BLaER1 (cell line): ENCODE data around the gene SEC14L5.

ENCODE experiments used
- H3K27ac ChIP-seq: shearing (Covaris generic); formaldehyde crosslinking; 2 replicates; pipeline ENCODE4 v1.8.1; 2022
- H3K27me3 ChIP-seq: shearing (Covaris generic); formaldehyde crosslinking; 2 replicates; pipeline ENCODE4 v1.8.1; 2022
- H3K36me3 ChIP-seq: shearing (Covaris generic); formaldehyde crosslinking; 2 replicates; pipeline ENCODE4 v1.8.1; 2022
- H3K4me1 ChIP-seq: shearing (Covaris generic); formaldehyde crosslinking; 2 replicates; pipeline ENCODE4 v1.8.1; 2022
- H3K4me2 ChIP-seq: shearing (Covaris generic); formaldehyde crosslinking; 2 replicates; pipeline ENCODE4 v1.8.1; 2022
- H3K4me3 ChIP-seq: shearing (Covaris generic); formaldehyde crosslinking; 2 replicates; pipeline ENCODE4 v1.8.1; 2022
- H3K9ac ChIP-seq: shearing (Covaris generic); formaldehyde crosslinking; 2 replicates; pipeline ENCODE4 v1.8.1; 2022
- H3K9me3 ChIP-seq: shearing (Covaris generic); formaldehyde crosslinking; 2 replicates; pipeline ENCODE4 v1.8.1; 2022
- H4K20me1 ChIP-seq: shearing (Covaris generic); formaldehyde crosslinking; 2 replicates; pipeline ENCODE4 v1.8.1; 2022
- Cebpa-rat ChIP-seq: shearing (Covaris generic); IDR thresholded peaks from 2 replicates; pipeline ENCODE4 v1.8.1; 2022

SEC14L5 gene

GRCh38 chr16:4980691-4981090 is 22.6 kb downstream of the SEC14L5 start:
- H3K9ac ChIP-seq, result no peak overlapping the region
- peaks cover 10% of the 10 kb centered on the region; the same call in 1 of the 2 replicates for H3K4me1 ChIP-seq
- H4K20me1 ChIP-seq, result no peaks in the 10 kb centered on the region
- H3K4me3 ChIP-seq, result no peak overlapping the region
- no peak overlapping the region for H3K27ac ChIP-seq
- H3K4me2 ChIP-seq, result no peak overlapping the region
- no peaks in the 10 kb centered on the region; the same call in 1 of the 2 replicates for H3K9me3 ChIP-seq
- no peaks in the 10 kb centered on the region for H3K27me3 ChIP-seq
- no peaks in the 10 kb centered on the region for H3K36me3 ChIP-seq
- TF ChIP-seq Cebpa-rat, result no peak

GRCh38 chr16:4981473-4981872 is 23.3 kb downstream of the SEC14L5 start:
- TF ChIP-seq Cebpa-rat, result no peak
- no peaks in the 10 kb centered on the region for H3K27me3 ChIP-seq

GRCh38 chr16:4982056-4982867 is 24.1 kb downstream of the SEC14L5 start:
- Histone ChIP-seq H3K4me3 (no peak overlapping the region), H3K9me3 (no peaks in the 10 kb centered on the region), H3K27ac (no peak overlapping the region), H3K27me3 (peaks cover 2% of the 10 kb centered on the region; the same call in 1 of the 2 replicates), H3K4me1 (no peaks in the 10 kb centered on the region), H3K9ac (no peak overlapping the region), H4K20me1 (no peaks in the 10 kb centered on the region), H3K36me3 (no peaks in the 10 kb centered on the region), H3K4me2 (no peak overlapping the region)
- no peak for TF ChIP-seq Cebpa-rat

More at GRCh38 chr16:4981473-4981872, 23.3 kb downstream of the SEC14L5 start:
- Histone ChIP-seq H3K4me2 (no peak overlapping the region), H4K20me1 (no peaks in the 10 kb centered on the region), H3K4me1 (peaks cover 2% of the 10 kb centered on the region; the same call in 1 of the 2 replicates), H3K27ac (no peak overlapping the region), H3K4me3 (no peak overlapping the region), H3K36me3 (no peaks in the 10 kb centered on the region), H3K9me3 (no peaks in the 10 kb centered on the region; the same call in 1 of the 2 replicates), H3K9ac (no peak overlapping the region)

DNA sequence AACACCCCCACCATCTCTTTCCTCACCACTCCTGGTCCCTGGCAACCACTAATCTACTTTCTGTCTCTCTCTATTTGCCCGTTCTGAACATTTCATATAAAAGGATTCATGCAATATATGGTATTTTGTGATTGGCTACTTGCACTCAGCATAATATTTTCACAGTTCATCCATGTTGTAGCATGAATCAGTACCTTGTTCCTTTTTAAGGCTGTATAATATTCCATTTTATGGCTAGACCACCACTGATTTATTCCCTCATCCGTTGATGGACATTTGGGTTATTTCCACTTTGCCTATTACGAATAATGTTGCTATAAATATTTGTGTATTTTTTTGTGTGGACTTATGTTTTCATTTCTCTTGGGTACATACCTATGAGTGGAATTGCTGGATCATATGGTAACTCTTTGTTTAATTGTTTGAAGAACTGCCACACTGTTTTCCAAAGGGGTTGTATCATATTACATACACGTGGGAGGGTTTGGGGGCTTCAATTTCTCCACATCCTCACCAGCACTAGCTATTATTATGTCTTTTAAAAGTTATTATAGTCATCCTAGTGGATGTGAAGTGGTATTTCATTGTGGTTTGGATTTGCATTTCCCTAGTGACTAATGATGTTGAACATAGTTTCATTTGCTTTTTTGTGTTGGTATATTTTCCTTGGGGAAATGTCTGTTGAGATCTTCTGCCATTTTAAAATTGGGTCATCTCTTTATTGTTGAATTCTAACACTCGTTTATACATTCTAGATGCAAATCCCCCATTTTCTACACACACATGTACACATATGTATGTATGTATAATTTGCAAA is 26.3 kb downstream of the SEC14L5 start:
- H3K9ac ChIP-seq, result no peak overlapping the region
- H3K27me3 ChIP-seq, result peaks cover 5% of the 10 kb centered on the region; the same call in 1 of the 2 replicates
- H3K4me1 ChIP-seq, result no peaks in the 10 kb centered on the region
- H3K4me2 ChIP-seq, result no peak overlapping the region
- H4K20me1 ChIP-seq, result no peaks in the 10 kb centered on the region
- no peaks in the 10 kb centered on the region for H3K9me3 ChIP-seq
- no peak for TF ChIP-seq Cebpa-rat
- no peak overlapping the region for H3K27ac ChIP-seq
- no peak overlapping the region for H3K4me3 ChIP-seq
- H3K36me3 ChIP-seq, result no peaks in the 10 kb centered on the region

GRCh38 chr16:4987250-4987579 is 29.1 kb downstream of the SEC14L5 start:
- no peaks in the 10 kb centered on the region for H3K36me3 ChIP-seq
- no peak overlapping the region for H3K4me3 ChIP-seq
- no peaks in the 10 kb centered on the region for H3K9me3 ChIP-seq
- H3K27ac ChIP-seq, result no peak overlapping the region
- peaks cover 5% of the 10 kb centered on the region; the same call in 1 of the 2 replicates for H3K27me3 ChIP-seq
- no peaks in the 10 kb centered on the region for H3K4me1 ChIP-seq
- no peak for TF ChIP-seq Cebpa-rat
- H4K20me1 ChIP-seq, result no peaks in the 10 kb centered on the region
- H3K4me2 ChIP-seq, result no peak overlapping the region
- H3K9ac ChIP-seq, result no peak overlapping the region

- TF ChIP-seq Cebpa-rat, result no peak
- H3K4me3 ChIP-seq, result no peak overlapping the region
These were observed 29.6 kb downstream of the SEC14L5 start for GRCh38 chr16:4987580-4988374.

DNA sequence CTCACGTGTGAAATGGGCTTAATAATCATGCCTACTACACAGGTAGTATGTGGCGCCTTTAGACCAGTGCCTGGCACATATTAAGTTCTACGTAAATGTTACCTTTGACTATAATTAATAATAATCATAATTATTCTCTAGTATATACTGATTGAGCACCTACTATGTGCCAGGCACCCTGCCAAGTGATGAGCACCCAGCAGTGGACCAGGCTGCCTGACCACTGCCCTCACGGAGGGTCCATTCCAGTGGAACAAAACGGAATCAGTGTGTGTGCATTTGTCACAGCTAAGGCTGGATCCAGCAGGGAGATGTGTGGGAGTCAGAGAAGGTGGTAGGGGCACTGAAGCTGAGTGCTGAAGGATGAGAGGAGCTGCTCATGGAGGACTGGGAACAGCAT is 30.5 kb downstream of the SEC14L5 start:
- Histone ChIP-seq H3K4me3 (no peak overlapping the region), H3K4me2 (no peak overlapping the region), H3K36me3 (no peaks in the 10 kb centered on the region), H3K4me1 (no peaks in the 10 kb centered on the region), H3K27ac (no peak overlapping the region), H4K20me1 (no peaks in the 10 kb centered on the region), H3K27me3 (peaks cover 5% of the 10 kb centered on the region; the same call in 1 of the 2 replicates), H3K9me3 (no peaks in the 10 kb centered on the region), H3K9ac (no peak overlapping the region)
- TF ChIP-seq Cebpa-rat, result no peak

More at GRCh38 chr16:4987580-4988374, 29.6 kb downstream of the SEC14L5 start:
- Histone ChIP-seq H3K9me3 (no peaks in the 10 kb centered on the region), H3K27ac (no peak overlapping the region), H4K20me1 (no peaks in the 10 kb centered on the region), H3K9ac (no peak overlapping the region), H3K4me2 (no peak overlapping the region), H3K27me3 (peaks cover 5% of the 10 kb centered on the region; the same call in 1 of the 2 replicates), H3K4me1 (no peaks in the 10 kb centered on the region), H3K36me3 (no peaks in the 10 kb centered on the region)

GRCh38 chr16:4989391-4990006 is 31.4 kb downstream of the SEC14L5 start:
- no peak overlapping the region for H3K9ac ChIP-seq
- no peaks in the 10 kb centered on the region for H4K20me1 ChIP-seq
- no peak overlapping the region for H3K4me3 ChIP-seq
- no peak for TF ChIP-seq Cebpa-rat
- no peaks in the 10 kb centered on the region for H3K9me3 ChIP-seq
- no peak overlapping the region for H3K4me2 ChIP-seq
- peaks cover 5% of the 10 kb centered on the region; the same call in 1 of the 2 replicates for H3K27me3 ChIP-seq
- H3K27ac ChIP-seq, result no peak overlapping the region
- H3K36me3 ChIP-seq, result no peaks in the 10 kb centered on the region
- H3K4me1 ChIP-seq, result no peaks in the 10 kb centered on the region

GRCh38 chr16:4990415-4990814 is 32.3 kb downstream of the SEC14L5 start:
- Histone ChIP-seq H3K27me3 (peaks cover 5% of the 10 kb centered on the region; the same call in 1 of the 2 replicates), H3K4me3 (no peak overlapping the region), H3K36me3 (no peaks in the 10 kb centered on the region), H3K4me1 (no peaks in the 10 kb centered on the region), H3K9ac (no peak overlapping the region), H4K20me1 (no peaks in the 10 kb centered on the region), H3K9me3 (no peaks in the 10 kb centered on the region), H3K4me2 (no peak overlapping the region), H3K27ac (no peak overlapping the region)
- TF ChIP-seq Cebpa-rat, result no peak
